Spleen (tissue), 7 donors: ENCODE results near the gene HDAC9.

Experiments used
- POLR2A ChIP-seq, 3 donors: fragments of 450-650 bp; IDR thresholded peaks; one replicate each; pipeline ENCODE4 v1.5.1; 2017; ENCODE audit warnings: antibody characterized with exemption in 3 of 3, mild to moderate bottlenecking in 1 of 3
- POLR2AphosphoS5 ChIP-seq, 3 donors: sonication (generic); formaldehyde crosslinking; IDR thresholded peaks; one replicate each; pipeline ENCODE4 v1.5.1; 2017; ENCODE audit warnings: antibody characterized with exemption in 3 of 3
- TF ChIP-seq, protein P1 (sequence below), 11 experiments: fragments of 200-600 bp in 7 of 11; fragments of 450-650 bp in 4 of 11; sonication (generic) in 4 of 11; IDR thresholded peaks in 8 of 11; conservative IDR thresholded peaks in 3 of 11; 1 replicate in 7 of 11; 2 replicates in 4 of 11; pipeline versions ENCODE4 v1.4.0 to v1.8.0; 2016 to 2021; ENCODE audit warnings: antibody characterized with exemption in 11 of 11, inconsistent platforms in 4 of 11, mild to moderate bottlenecking in 1 of 11
- donor health status: DM: no; HTN: no; CAD: no; lungs with moderate emphysema.
- donor health status: DM: no; HTN: no; CAD: no.
- donor health status: DM: no; HTN: no; CAD: no.

DNA sequence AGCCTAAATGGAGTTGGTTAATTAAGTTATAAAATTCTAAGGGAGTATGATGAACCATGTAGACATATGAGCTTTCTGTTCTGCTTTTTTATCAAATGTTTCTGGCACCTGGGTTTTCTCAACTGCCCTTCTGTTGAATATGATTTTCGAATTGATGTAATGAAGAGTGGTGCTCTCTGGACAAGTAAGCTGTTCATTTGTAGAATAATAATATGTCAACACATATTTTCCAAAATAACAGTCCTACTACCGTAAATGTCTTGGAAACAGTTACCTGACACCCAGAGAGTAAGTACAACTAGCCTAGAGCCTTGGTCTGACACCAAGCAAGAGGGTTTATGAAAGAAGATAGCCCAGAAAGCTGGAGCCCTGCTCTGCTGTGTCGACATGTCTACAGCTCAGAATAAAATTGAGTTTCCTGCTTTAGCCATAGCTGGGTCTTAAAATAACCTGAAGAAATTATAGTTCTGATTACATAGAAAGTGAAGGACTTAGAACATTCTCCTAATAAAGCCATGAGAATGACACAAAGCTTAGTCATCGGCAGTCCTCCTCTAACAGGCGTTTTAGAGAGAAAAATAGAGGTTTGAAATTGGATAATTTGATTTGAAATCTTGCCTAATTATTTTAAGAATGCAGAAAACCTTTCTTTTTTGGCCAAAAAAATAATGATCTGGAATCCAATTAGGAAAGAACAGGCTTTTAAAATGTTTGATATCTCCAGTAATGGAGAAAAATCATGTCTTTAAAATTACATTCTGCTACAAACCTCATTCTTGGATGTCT, 25.1 kb downstream of the HDAC9 start:
- TF ChIP-seq, protein P1, sequence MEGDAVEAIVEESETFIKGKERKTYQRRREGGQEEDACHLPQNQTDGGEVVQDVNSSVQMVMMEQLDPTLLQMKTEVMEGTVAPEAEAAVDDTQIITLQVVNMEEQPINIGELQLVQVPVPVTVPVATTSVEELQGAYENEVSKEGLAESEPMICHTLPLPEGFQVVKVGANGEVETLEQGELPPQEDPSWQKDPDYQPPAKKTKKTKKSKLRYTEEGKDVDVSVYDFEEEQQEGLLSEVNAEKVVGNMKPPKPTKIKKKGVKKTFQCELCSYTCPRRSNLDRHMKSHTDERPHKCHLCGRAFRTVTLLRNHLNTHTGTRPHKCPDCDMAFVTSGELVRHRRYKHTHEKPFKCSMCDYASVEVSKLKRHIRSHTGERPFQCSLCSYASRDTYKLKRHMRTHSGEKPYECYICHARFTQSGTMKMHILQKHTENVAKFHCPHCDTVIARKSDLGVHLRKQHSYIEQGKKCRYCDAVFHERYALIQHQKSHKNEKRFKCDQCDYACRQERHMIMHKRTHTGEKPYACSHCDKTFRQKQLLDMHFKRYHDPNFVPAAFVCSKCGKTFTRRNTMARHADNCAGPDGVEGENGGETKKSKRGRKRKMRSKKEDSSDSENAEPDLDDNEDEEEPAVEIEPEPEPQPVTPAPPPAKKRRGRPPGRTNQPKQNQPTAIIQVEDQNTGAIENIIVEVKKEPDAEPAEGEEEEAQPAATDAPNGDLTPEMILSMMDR (IDR thresholded peaks at IDR 0.05 in 8 of 11, conservative IDR thresholded peaks at IDR 0.05 in 3 of 11), result no peak
- TF ChIP-seq POLR2AphosphoS5 (IDR thresholded peaks at IDR 0.05), result no peak
- TF ChIP-seq POLR2A (IDR thresholded peaks at IDR 0.05), result no peak
